ENCODE measurements around the gene CKB. TPM values are rescaled to one million over a fixed set of nuclear protein-coding genes. Genes with fewer than 3 reads are reported as not detected.

The CKB gene
- total RNA-seq, 1 donor from 2014 or later = 661 TPM

- no peaks in the 10 kb centered on the region for H3K27me3 ChIP-seq (ENCODE audit: low read depth)
- no peak overlapping the region for H3K4me3 ChIP-seq
- intact Hi-C loops (cut with micrococcal nuclease) = no loop called here
- H3K9me3 ChIP-seq (replicated peaks) = no peaks in the 10 kb centered on the region
- peak overlapping the region; percentile 99 for H3K27ac ChIP-seq (replicated peaks)
- TF ChIP-seq, protein P1, sequence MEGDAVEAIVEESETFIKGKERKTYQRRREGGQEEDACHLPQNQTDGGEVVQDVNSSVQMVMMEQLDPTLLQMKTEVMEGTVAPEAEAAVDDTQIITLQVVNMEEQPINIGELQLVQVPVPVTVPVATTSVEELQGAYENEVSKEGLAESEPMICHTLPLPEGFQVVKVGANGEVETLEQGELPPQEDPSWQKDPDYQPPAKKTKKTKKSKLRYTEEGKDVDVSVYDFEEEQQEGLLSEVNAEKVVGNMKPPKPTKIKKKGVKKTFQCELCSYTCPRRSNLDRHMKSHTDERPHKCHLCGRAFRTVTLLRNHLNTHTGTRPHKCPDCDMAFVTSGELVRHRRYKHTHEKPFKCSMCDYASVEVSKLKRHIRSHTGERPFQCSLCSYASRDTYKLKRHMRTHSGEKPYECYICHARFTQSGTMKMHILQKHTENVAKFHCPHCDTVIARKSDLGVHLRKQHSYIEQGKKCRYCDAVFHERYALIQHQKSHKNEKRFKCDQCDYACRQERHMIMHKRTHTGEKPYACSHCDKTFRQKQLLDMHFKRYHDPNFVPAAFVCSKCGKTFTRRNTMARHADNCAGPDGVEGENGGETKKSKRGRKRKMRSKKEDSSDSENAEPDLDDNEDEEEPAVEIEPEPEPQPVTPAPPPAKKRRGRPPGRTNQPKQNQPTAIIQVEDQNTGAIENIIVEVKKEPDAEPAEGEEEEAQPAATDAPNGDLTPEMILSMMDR (IDR thresholded peaks at IDR 0.05; ENCODE audit: borderline replicate concordance) = no peak
- H3K4me1 ChIP-seq = peaks cover 96% of the 10 kb centered on the region
- H3K36me3 ChIP-seq = peaks cover 27% of the 10 kb centered on the region
- peak; percentile 10 for DNase-seq
Measured at GRCh38 chr14:103558071-103558882, 35.6 kb upstream of the CKB start.

DNA sequence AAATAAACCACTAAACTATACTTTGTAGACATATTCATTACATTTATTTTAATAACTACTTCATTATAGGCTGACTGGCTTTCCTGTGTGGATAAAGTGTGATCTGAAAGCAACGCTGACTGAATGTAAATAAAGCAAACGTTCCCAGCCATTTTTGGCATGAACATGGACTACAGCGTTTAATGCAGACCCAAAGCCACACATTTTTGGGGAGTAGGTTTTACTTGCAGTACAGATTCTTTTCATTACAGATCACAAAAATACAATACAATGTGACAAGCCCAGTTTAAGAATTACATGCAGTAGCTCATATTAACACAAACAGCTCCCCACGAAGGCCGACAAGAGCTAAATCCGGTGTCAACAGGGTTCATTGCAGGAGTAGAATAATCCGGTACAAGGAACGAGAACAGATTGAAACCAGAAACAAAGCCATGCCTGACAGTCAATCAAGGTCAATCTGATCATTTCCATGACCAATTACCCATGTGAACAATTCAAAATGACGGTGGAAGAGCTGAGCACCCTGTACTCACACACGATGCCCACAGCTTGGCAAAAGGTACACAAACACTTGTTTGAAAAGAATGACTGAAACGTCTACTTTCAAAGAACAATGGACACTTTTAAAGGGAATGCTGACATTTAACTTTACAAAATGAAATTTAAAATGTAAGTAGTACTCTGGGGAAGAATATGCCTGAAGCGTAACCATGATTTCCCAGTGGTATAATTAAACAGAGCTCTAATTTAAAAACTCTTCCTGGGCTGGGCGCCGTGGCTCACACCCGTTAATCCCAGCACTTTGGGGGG lies 34.5 kb upstream of the CKB start:
- Histone ChIP-seq H3K36me3 (peaks cover 27% of the 10 kb centered on the region), H3K27ac (replicated peaks) (peak overlapping the region; percentile 99), H3K4me3 (peak overlapping the region; percentile 10), H3K4me1 (peaks cover 99% of the 10 kb centered on the region), H3K27me3 (ENCODE audit: low read depth) (no peaks in the 10 kb centered on the region), H3K9me3 (replicated peaks) (no peaks in the 10 kb centered on the region)
- TF ChIP-seq, protein P1 (IDR thresholded peaks at IDR 0.05; ENCODE audit: borderline replicate concordance) = no peak
- DNase-seq = no peak
- intact Hi-C loops (cut with micrococcal nuclease) = no loop called here

- Histone ChIP-seq H3K4me1 (peaks cover 99% of the 10 kb centered on the region), H3K9me3 (replicated peaks) (no peaks in the 10 kb centered on the region), H3K27ac (replicated peaks) (peak overlapping the region; percentile 99), H3K27me3 (ENCODE audit: low read depth) (no peaks in the 10 kb centered on the region), H3K4me3 (peak overlapping the region; percentile 13), H3K36me3 (peaks cover 27% of the 10 kb centered on the region)
- DNase-seq = peak; percentile 30
- intact Hi-C loops (cut with micrococcal nuclease) = no loop called here
- TF ChIP-seq, protein P1 (IDR thresholded peaks at IDR 0.05; ENCODE audit: borderline replicate concordance) = no peak
Measured at GRCh38 chr14:103555559-103556337, 33.1 kb upstream of the CKB start.

DNA sequence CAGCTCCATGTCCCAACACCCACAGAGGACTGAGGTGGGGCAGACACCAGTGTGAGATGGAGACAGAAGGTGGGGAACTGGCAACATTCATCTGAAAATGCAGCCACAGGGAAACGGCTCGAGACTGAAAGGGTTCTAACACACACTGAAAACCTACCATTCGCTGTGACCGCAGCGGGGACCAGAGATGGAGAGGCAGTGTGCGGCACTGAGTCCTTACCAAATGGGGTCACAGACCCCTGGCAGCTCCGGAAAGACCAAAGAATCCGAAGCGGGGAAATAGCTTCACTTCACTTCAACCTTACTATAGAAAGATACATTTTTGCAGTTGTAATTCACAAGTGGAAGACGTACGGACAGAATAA lies 30.2 kb upstream of the CKB start:
- TF ChIP-seq, protein P1 (IDR thresholded peaks at IDR 0.05; ENCODE audit: borderline replicate concordance) = no peak
- intact Hi-C loops (cut with micrococcal nuclease) = no loop called here
- H3K9me3 ChIP-seq (replicated peaks) = no peaks in the 10 kb centered on the region
- peak; percentile 15 for DNase-seq
- no peaks in the 10 kb centered on the region for H3K36me3 ChIP-seq
- H3K27ac ChIP-seq (replicated peaks) = peak overlapping the region; percentile 99
- H3K4me3 ChIP-seq = peak overlapping the region; percentile 52
- H3K27me3 ChIP-seq (ENCODE audit: low read depth) = no peaks in the 10 kb centered on the region
- peaks cover 89% of the 10 kb centered on the region for H3K4me1 ChIP-seq
